Subcutaneous abdominal adipose tissue (tissue), 5 donors: Measurements from ENCODE around the gene COL5A2.

Experiments
- H3K27ac ChIP-seq: one replicate; pipeline ENCODE4 v1.7.0; 2013; ENCODE audit warnings: low read depth, mild to moderate bottlenecking, inconsistent platforms, low read length, moderate library complexity
- H3K27me3 ChIP-seq, 5 donors: one replicate each; pipeline ENCODE4 v1.7.0; 2013; ENCODE audit warnings: low read length in 5 of 5, inconsistent platforms in 1 of 5; ENCODE audit not compliant: control insufficient read depth in 5 of 5, insufficient read depth in 4 of 5
- H3K36me3 ChIP-seq, 5 donors: one replicate each; pipeline ENCODE4 v1.7.0; 2013; ENCODE audit warnings: low read length in 5 of 5; ENCODE audit not compliant: control insufficient read depth in 5 of 5, insufficient read depth in 5 of 5
- H3K4me1 ChIP-seq, 5 donors: one replicate each; pipeline ENCODE4 v1.7.0; 2013; ENCODE audit warnings: low read length in 5 of 5, mild to moderate bottlenecking in 3 of 5, moderate library complexity in 1 of 5; ENCODE audit not compliant: control insufficient read depth in 5 of 5, insufficient read depth in 5 of 5
- H3K4me3 ChIP-seq, 5 donors: one replicate each; pipeline ENCODE4 v1.7.0; 2013; ENCODE audit warnings: low read length in 5 of 5, low read depth in 1 of 5
- H3K9ac ChIP-seq, 5 donors: one replicate each; pipeline ENCODE4 v1.7.0; 2013; ENCODE audit warnings: low read length in 5 of 5, mild to moderate bottlenecking in 4 of 5, moderate library complexity in 3 of 5
- H3K9me3 ChIP-seq, 5 donors: one replicate each; pipeline ENCODE4 v1.7.0; 2013; ENCODE audit warnings: low read length in 5 of 5; ENCODE audit not compliant: control insufficient read depth in 5 of 5
- donor health status: healthy.
- donor health status: healthy.
- donor health status: healthy.
- donor health status: healthy.
- donor health status: healthy.

COL5A2 gene

GRCh38 chr2:189165656-189166380 lies 13.7 kb downstream of the COL5A2 start:
- peak overlapping the region in 1 of 5 donors; percentile 46 for H3K9ac ChIP-seq
- H3K4me1 ChIP-seq = peaks cover 0 to 61% (median 36%) of the 10 kb centered on the region in 5 donors
- H3K27ac ChIP-seq = peak overlapping the region; percentile 81
- no peaks in the 10 kb centered on the region for H3K27me3 ChIP-seq
- H3K9me3 ChIP-seq = no peaks in the 10 kb centered on the region
- H3K4me3 ChIP-seq = peak overlapping the region in 1 of 5 donors; percentile 16
- peaks cover 0 to 3% (median 0%) of the 10 kb centered on the region in 5 donors for H3K36me3 ChIP-seq

DNA sequence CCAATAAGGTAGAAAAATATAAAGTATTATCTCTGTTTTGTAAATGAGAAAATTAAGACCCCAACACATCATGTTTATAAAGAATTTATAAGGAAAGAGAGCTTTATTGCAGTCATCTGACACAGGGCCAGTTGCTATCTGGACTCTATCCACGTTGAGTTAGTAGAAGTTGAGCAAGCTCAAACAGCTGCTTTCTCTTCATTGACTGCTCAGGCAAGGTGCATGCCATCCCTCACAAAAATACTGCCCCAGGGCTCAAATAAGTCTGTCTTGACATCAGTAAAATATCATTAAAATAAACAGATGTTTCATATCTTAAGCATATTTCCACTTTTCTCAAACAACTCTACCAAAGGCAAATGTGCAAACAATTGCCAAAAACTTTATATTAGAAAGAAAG lies 14.8 kb downstream of the COL5A2 start:
- H3K27ac ChIP-seq = peak overlapping the region; percentile 76
- no peak overlapping the region for H3K4me3 ChIP-seq
- H3K9ac ChIP-seq = no peak overlapping the region
- H3K9me3 ChIP-seq = no peaks in the 10 kb centered on the region
- H3K27me3 ChIP-seq = no peaks in the 10 kb centered on the region
- H3K36me3 ChIP-seq = peaks cover 0 to 3% (median 0%) of the 10 kb centered on the region in 5 donors
- peaks cover 0 to 60% (median 32%) of the 10 kb centered on the region in 5 donors for H3K4me1 ChIP-seq

GRCh38 chr2:189163889-189164288 lies 15.7 kb downstream of the COL5A2 start:
- Histone ChIP-seq H3K27me3 (no peaks in the 10 kb centered on the region), H3K27ac (peak overlapping the region; percentile 76), H3K4me1 (peaks cover 0 to 61% (median 27%) of the 10 kb centered on the region in 5 donors), H3K9ac (peak overlapping the region in 1 of 5 donors; percentile 32), H3K9me3 (no peaks in the 10 kb centered on the region), H3K36me3 (peaks cover 0 to 3% (median 0%) of the 10 kb centered on the region in 5 donors), H3K4me3 (no peak overlapping the region)

DNA sequence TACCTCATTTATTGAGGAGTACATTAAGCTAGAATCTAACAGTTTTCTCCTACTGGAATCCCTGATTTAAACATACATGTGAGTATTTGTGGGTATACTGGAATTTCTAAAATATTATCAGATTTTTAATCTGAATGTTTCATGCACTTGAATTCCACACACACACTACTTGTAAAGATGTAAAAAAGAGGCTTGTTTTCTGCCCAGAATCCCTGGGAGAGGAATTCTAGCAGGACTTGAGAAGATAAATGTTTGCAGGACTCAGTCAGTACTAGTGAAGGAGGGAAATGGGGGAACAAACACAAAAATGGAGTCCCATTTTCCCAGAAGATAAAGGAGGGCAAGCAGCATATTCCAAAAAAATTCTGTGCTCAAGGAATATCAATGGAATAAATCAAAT lies 17.0 kb downstream of the COL5A2 start:
- Histone ChIP-seq H3K9me3 (no peaks in the 10 kb centered on the region), H3K9ac (no peak overlapping the region), H3K4me1 (peaks cover 0 to 57% (median 26%) of the 10 kb centered on the region in 5 donors), H3K4me3 (no peak overlapping the region), H3K36me3 (peaks cover 0 to 3% (median 0%) of the 10 kb centered on the region in 5 donors), H3K27ac (peak overlapping the region; percentile 76), H3K27me3 (no peaks in the 10 kb centered on the region)

DNA sequence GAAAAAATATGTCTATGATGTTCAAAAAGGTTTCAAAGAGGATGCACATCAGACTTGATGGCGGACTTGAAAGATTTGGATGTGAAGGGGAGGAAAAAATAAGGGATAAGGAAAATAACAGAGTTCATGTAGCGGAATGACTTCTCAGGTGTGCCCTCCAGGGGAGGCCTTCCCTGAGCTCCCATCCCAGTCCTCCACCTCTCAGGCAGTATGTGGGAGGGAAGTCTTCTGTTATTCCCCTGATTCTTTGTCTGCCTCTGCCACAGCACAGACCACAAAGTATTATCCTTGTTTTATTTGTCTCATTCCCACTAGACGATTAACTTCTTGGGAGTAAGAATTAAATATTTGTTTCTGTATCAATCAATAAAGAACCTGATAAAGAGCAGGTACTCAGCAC lies 17.7 kb downstream of the COL5A2 start:
- peaks cover 0 to 3% (median 0%) of the 10 kb centered on the region in 5 donors for H3K36me3 ChIP-seq

GRCh38 chr2:189159717-189160116 lies 19.8 kb downstream of the COL5A2 start:
- no peaks in the 10 kb centered on the region for H3K9me3 ChIP-seq
- H3K4me3 ChIP-seq = no peak overlapping the region
- peak overlapping the region; percentile 52 for H3K27ac ChIP-seq
- H3K27me3 ChIP-seq = no peaks in the 10 kb centered on the region
- no peaks in the 10 kb centered on the region for H3K36me3 ChIP-seq
- peaks cover 0 to 36% (median 14%) of the 10 kb centered on the region in 5 donors for H3K4me1 ChIP-seq
- H3K9ac ChIP-seq = peak overlapping the region in 1 of 5 donors; percentile 32

More for the DNA sequence above, 17.7 kb downstream of the COL5A2 start:
- Histone ChIP-seq H3K9me3 (no peaks in the 10 kb centered on the region), H3K9ac (no peak overlapping the region), H3K4me1 (peaks cover 0 to 54% (median 23%) of the 10 kb centered on the region in 5 donors), H3K4me3 (no peak overlapping the region), H3K27ac (peak overlapping the region; percentile 76), H3K27me3 (no peaks in the 10 kb centered on the region)

DNA sequence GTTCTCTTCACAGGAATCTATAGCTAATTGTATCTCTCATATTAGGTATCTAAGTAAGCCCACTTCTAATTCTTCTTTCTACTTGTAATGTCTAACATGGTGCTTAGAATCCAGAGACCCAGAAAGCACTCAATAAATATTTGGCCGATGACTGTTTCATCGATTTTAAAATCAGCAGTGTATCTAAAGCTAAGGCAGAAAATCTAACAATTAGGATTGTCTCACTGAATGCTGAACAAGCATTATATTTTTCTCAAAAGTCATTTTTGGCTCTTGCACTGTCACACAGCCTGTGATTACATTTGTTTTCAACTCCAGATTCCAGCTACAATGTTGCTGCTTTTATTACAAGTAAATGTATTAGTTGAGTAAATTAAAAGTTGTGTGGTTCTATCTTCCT lies 20.3 kb downstream of the COL5A2 start:
- no peak overlapping the region for H3K4me3 ChIP-seq
- peak overlapping the region in 1 of 5 donors; percentile 32 for H3K9ac ChIP-seq
- H3K9me3 ChIP-seq = no peaks in the 10 kb centered on the region
- H3K4me1 ChIP-seq = peaks cover 0 to 31% (median 10%) of the 10 kb centered on the region in 5 donors
- no peaks in the 10 kb centered on the region for H3K27me3 ChIP-seq
- H3K36me3 ChIP-seq = no peaks in the 10 kb centered on the region
- H3K27ac ChIP-seq = peak overlapping the region; percentile 39

- Histone ChIP-seq H3K27ac (peak overlapping the region; percentile 39), H3K4me3 (no peak overlapping the region), H3K4me1 (peaks cover 2 to 36% (median 9%) of the 10 kb centered on the region in 5 donors), H3K9me3 (no peaks in the 10 kb centered on the region), H3K27me3 (no peaks in the 10 kb centered on the region), H3K9ac (no peak overlapping the region), H3K36me3 (no peaks in the 10 kb centered on the region)
These were observed 21.6 kb downstream of the COL5A2 start for GRCh38 chr2:189157939-189158338.

DNA sequence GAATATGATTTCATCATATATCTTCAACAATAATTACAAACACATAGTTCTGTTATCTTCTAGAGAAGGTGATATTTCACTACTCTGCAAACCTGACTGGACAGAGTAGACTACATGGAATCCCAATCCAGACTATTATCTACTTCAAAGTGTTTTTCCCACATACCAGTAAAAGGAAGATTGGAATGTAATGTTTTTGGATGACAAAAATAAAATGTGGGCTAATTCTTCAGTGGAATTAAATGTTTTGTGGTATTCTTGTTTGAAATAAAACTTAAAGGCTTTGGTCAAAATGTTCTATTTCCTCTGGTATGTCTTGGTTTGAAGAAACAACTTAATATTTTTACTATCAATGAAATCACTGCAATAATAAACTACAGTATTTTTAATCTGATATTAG lies 22.1 kb downstream of the COL5A2 start:
- Histone ChIP-seq H3K4me1 (peaks cover 2 to 40% (median 14%) of the 10 kb centered on the region in 5 donors), H3K4me3 (no peak overlapping the region), H3K27me3 (no peaks in the 10 kb centered on the region), H3K9ac (no peak overlapping the region), H3K27ac (peak overlapping the region; percentile 39), H3K9me3 (no peaks in the 10 kb centered on the region), H3K36me3 (no peaks in the 10 kb centered on the region)

GRCh38 chr2:189155795-189156194 lies 23.8 kb downstream of the COL5A2 start:
- H3K4me1 ChIP-seq = peaks cover 2 to 56% (median 28%) of the 10 kb centered on the region in 5 donors
- no peak overlapping the region for H3K4me3 ChIP-seq
- no peaks in the 10 kb centered on the region for H3K36me3 ChIP-seq
- H3K9ac ChIP-seq = no peak overlapping the region
- no peaks in the 10 kb centered on the region for H3K9me3 ChIP-seq
- H3K27ac ChIP-seq = no peak overlapping the region
- no peaks in the 10 kb centered on the region for H3K27me3 ChIP-seq
